Ovary (tissue), 3 donors: Measurements from ENCODE around the gene STARD7.

ENCODE experiments used
- CTCF ChIP-seq, 3 donors: fragments of 450-650 bp in 2 of 3; fragments of 200-600 bp in 1 of 3; IDR thresholded peaks; one replicate each; pipeline versions ENCODE4 v1.5.1 to v1.8.0; 2016 to 2022; ENCODE audit warnings: antibody characterized with exemption in 3 of 3, mild to moderate bottlenecking in 1 of 3
- EP300 ChIP-seq: sonication (generic); formaldehyde crosslinking; IDR thresholded peaks from one replicate; pipeline ENCODE4 v1.6.1; 2017; ENCODE audit warnings: antibody characterized with exemption
- POLR2A ChIP-seq: fragments of 450-650 bp; IDR thresholded peaks from one replicate; pipeline ENCODE4 v1.6.1; 2017; ENCODE audit warnings: antibody characterized with exemption, mild to moderate bottlenecking, moderate library complexity
- donor health status: DM: no; HTN: no; CAD: no.

GRCh38 chr2:96225016-96225533 lies 16.4 kb upstream of the STARD7 start:
- TF ChIP-seq CTCF (IDR thresholded peaks at IDR 0.05) (no peak), POLR2A (no peak), EP300 (no peak)
